GM19043 (cell line): ENCODE measurements around the gene PDE11A.
"Not testable (repeated sequence)": the region's sequence is repeated elsewhere in the genome, so short reads cannot be mapped to it uniquely, and the experiment has no call there.

Source experiments
- ATAC-seq: cut with Tn5 transposase; IDR thresholded peaks from one replicate; pipeline ENCODE4 v1.9.1; 2021; ENCODE audit warnings: low read depth; ENCODE audit not compliant: unreplicated experiment

The PDE11A gene

GRCh38 chr2:178012639-178013038, 59.9 kb downstream of the PDE11A start:
- ATAC-seq, result no peak

- ATAC-seq, result no peak
These were observed 62.8 kb downstream of the PDE11A start for GRCh38 chr2:178009813-178010212.

DNA sequence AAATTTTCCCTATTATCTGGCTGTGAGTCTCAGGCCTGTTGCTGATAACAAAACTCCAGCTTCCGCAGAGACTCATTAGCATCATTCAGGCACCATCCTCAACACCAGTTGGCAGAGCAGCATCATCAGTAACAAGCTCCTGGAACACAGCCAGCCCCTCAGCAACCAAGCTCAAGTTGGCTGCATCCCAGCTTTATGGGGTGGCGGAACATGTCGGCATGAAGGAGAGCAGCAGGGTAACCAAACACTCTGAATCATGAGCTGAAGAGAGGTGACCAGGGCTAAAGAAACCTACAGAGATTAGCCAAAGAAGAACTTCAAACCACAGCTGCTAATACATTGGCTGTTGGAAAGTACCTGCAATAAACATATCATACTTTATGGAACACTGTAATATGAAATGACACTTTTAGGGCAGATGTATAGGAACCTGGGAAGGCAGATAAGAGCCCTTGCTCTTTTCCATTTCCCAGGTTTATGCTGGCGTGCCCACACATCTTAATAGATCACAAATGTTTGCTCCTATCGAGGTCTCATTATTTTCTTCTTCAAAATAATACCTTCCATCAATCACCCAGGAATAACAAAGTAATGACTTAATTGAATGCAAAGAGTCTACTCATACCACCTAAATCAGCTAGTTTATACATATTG, 63.8 kb downstream of the PDE11A start:
- ATAC-seq, result no peak

- ATAC-seq, result no peak
These were observed 65.9 kb downstream of the PDE11A start for GRCh38 chr2:178006710-178007109.

GRCh38 chr2:178005756-178006155, 66.8 kb downstream of the PDE11A start:
- ATAC-seq, result no peak

DNA sequence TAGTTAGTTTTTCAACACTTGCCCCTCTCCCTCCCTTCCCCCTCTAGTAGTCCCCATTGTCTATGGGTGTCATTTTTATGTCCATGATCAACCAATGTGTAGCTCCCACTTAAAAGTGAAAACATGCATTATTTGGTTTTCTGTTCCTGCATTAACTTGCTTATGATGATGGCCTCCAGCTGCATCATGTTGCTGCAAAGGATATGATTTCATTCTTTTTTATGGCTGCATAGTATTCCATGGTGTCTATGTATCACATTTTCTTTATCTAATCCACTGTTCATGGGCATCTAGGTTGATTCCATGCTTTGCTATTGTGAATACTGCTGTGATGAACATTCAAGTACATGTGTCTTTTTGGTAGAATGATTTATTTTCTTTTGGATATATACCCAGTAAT, 70.5 kb downstream of the PDE11A start:
- ATAC-seq, result no peak

DNA sequence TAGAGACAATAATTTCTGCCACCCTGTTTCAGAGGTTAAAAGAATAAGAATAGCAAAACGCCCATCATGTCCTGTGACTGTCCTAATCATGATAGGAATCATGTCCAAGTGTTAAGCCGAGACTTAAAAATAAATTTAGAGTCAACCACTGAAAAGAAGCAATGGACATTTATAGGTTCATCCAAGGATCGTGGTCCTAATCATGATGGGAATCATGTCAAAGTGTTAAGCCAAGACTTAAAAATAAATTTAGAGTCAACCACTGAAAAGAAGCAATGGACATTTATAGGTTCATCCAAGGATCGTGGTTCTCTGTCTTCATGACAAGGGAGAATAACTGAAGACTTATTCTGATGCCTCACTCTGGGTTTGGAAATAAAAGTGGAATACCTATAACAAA, 73.6 kb downstream of the PDE11A start:
- ATAC-seq, result no peak

- ATAC-seq, result no peak
These were observed 74.6 kb downstream of the PDE11A start for GRCh38 chr2:177998006-177998405.

DNA sequence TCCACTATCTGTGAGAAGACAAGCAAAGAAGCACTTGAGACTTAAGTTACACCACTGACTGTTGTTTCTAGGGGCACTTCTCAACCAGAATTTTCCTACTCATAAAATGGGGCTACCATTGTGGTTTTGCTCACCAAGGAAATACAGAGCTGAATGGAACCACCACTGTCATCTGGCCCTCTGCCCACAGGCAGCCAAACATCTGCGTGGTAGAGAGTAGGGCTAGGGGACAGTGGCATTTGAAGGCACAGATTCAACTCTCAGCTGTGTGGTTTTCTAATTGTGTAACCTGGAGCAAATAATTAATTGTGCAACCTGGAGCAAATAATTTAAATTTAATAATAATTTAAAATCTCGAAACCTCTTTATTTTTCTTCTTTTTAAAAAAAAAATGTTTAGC, 79.6 kb downstream of the PDE11A start:
- no peak for ATAC-seq

DNA sequence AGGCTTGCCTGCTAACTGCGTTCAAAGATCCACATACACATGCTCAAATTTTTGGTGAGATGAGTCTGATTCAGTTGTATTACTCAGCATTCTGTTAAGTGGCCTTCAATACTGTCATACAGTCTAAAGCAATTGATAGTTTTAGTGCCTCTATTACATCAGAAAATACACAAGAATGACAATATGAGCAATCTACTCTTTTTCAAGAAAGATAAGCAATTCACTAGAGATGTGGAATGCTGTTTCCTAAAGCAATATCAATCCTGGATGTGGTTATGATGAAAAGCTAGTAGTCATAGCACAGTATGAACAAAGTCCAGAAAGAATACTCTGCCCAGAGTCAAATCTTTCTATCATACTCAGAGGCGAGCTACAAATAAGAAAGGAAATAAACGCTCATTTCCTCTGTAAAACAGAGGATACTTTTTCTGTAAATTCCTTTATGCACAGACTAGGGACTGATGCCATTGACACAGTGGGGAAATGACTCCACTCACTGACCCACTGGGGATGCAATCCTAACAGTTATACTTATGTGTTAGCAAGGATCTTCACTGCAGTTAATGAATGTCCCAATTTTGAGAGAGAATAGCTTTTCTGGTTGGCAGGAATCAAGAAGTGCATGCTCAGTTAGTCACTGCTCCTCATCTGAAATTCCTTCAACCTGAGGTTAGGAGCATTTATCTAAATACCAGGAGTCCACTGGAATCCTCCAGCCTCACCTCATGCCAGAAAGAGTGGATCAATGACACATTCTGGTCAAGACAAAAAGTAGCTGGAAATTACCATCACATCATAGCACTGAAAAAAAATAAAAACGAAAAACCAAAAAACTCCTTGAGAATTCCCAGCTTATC, 83.3 kb downstream of the PDE11A start:
- no peak for ATAC-seq

- ATAC-seq, result no peak
These were observed 87.8 kb downstream of the PDE11A start for GRCh38 chr2:177984749-177985148.

- peak; percentile 85 for ATAC-seq
These were observed 89.3 kb downstream of the PDE11A start for GRCh38 chr2:177983183-177983788.

GRCh38 chr2:177972782-177973181, 99.8 kb downstream of the PDE11A start:
- ATAC-seq, result no peak

DNA sequence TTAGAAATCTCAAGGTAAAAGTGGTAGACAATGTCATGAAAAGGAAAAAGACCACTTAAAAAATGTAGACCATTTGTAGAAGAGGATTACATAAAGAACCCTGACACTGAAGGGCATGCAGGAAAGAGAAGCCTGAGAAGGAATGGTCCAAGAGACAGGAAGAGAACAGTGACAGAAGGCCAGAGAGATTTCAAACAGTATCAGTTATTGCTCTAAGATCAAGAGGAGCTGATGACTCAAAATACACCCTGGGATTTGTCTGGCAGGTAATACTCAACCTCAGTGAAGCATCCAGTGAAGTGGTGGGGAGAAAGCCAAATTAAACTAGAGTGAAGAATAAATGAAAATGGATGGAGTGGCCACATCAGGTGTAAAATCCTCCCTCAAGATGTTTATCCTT, 100.5 kb downstream of the PDE11A start:
- no peak for ATAC-seq

GRCh38 chr2:177970670-177971454, 101.7 kb downstream of the PDE11A start:
- ATAC-seq, result no peak

DNA sequence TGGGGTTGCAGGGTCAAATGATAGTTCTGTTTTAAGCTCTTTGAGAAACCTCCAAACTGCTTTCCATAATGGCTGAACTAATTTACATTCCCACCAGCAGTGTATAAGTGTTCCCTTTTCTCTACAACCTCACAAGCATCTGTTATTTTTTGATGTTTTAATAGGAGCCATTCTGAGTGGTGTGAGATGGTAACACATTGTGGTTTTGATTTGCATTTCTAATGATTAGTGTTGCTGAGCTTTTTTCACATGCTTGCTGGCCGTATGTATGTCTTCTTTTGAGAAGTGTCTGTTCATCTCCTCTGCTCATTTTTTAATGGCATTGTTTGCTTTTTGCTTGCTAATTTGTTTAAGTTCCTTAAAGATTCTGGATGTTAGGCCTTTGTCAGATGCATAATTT, 107.7 kb downstream of the PDE11A start:
- no peak for ATAC-seq

DNA sequence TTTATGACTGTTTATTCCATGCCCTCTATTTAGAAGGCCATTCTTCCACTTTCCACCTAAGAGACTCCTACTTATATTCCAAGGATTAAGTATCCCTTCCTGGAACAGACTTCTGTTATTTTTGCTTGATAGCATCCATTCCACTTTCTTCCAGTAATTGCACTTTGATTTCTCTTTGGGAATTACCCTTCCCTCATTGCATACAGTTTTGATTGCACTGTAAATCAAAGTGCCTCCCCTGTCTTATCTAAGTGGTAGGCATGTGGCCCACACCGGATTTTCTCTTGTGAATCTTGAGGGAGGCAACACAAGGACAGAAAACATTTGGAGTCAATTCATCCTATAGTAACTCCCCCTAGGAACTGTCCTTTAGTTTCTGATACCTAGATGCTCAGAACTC, 120.4 kb downstream of the PDE11A start:
- no peak for ATAC-seq

DNA sequence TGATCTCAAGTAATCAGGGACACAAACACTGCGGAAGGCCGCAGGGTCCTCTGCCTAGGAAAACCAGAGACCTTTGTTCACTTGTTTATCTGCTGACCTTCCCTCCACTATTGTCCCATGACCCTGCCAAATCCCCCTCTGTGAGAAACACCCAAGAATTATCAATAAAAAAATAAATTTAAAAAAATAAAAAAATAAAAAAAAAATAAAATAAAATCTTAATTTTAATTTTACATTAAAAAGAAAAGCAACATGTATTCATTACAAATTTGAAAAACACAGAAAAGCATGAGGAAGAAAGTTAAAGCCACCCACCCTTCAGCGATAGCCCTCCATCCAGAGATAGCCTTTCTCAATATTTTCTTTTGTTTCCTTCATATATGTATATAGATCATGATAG, 125.0 kb downstream of the PDE11A start:
- ATAC-seq, result not testable (repeated sequence)

- ATAC-seq, result not testable (repeated sequence)
These were observed 128.0 kb downstream of the PDE11A start for GRCh38 chr2:177944530-177944929.

GRCh38 chr2:177942731-177943130, 129.8 kb downstream of the PDE11A start:
- ATAC-seq, result no peak

- ATAC-seq, result no peak
These were observed 133.4 kb downstream of the PDE11A start for GRCh38 chr2:177939211-177939610.
